Cardiac fibroblast (primary cell): ENCODE measurements around the gene CHST9.
"Not testable (repeated sequence)": the region's sequence is repeated elsewhere in the genome, so short reads cannot be mapped to it uniquely, and the experiment has no call there.

Experiments
- DNase-seq, 2 donors: peaks; one replicate each; pipeline versions ENCODE4 v3.0.0 to v3.0.0-alpha.2; 2010; ENCODE audit warnings: low read depth in 2 of 2
- H3K4me3 ChIP-seq, 2 donors: replicated peaks in 1 of 2; 1 replicate in 1 of 2; 2 replicates in 1 of 2; pipeline ENCODE4 v1.5.1; 2011; ENCODE audit warnings: low read depth in 2 of 2, low read length in 2 of 2, mild to moderate bottlenecking in 2 of 2, moderate library complexity in 1 of 2
- CTCF ChIP-seq: IDR thresholded peaks from one replicate; pipeline ENCODE4 v1.5.1; 2011; ENCODE audit warnings: low read depth, mild to moderate bottlenecking, low read length, inconsistent platforms

The CHST9 gene

GRCh38 chr18:26930630-26931029 lies 254.5 kb downstream of the CHST9 start:
- DNase-seq = no peak
- TF ChIP-seq CTCF = no peak
- H3K4me3 ChIP-seq = no peak overlapping the region

GRCh38 chr18:26928670-26929313 lies 256.3 kb downstream of the CHST9 start:
- no peak for TF ChIP-seq CTCF
- no peak overlapping the region for H3K4me3 ChIP-seq
- DNase-seq = no peak

- DNase-seq, H3K4me3 ChIP-seq: not testable (repeated sequence)
These were observed 257.3 kb downstream of the CHST9 start for GRCh38 chr18:26927822-26928221.

GRCh38 chr18:26926066-26926675 lies 258.9 kb downstream of the CHST9 start:
- DNase-seq = no peak
- TF ChIP-seq CTCF = no peak

GRCh38 chr18:26925313-26925712 lies 259.8 kb downstream of the CHST9 start:
- no peak for TF ChIP-seq CTCF
- H3K4me3 ChIP-seq = no peak overlapping the region
- no peak for DNase-seq

More at GRCh38 chr18:26926066-26926675, 258.9 kb downstream of the CHST9 start:
- no peak overlapping the region for H3K4me3 ChIP-seq

- no peak overlapping the region for H3K4me3 ChIP-seq
- no peak for DNase-seq
- no peak for TF ChIP-seq CTCF
These were observed 262.8 kb downstream of the CHST9 start for GRCh38 chr18:26922313-26922712.

- DNase-seq = no peak
- no peak overlapping the region for H3K4me3 ChIP-seq
- TF ChIP-seq CTCF = no peak
These were observed 264.5 kb downstream of the CHST9 start for GRCh38 chr18:26920644-26921043.
